ENCODE data around the gene CACNA2D4. TPM values are rescaled to one million over a fixed set of nuclear protein-coding genes. Genes with fewer than 3 reads are reported as not detected.
A peak's percentile ranks its signal among the peaks of the same experiment; 100 is the strongest.

CACNA2D4 gene
- total and polyA plus RNA-seq, 2 donors from 2014 or later: 2.5 to 7.3 TPM

GRCh38 chr12:1932264-1932777 is 13.9 kb upstream of the CACNA2D4 start:
- TF ChIP-seq CTCF (IDR thresholded peaks at IDR 0.05; ENCODE audit: borderline replicate concordance, extremely low read depth, insufficient read depth): no peak
- intact Hi-C loops (cut with DNase I): loop anchor here (10.0 kb wide), 2 partner anchors 138 to 288 kb away; no protein-coding TSS in a partner anchor
- H3K27me3 ChIP-seq (ENCODE audit: control insufficient read depth, insufficient read depth, low read length): no peaks in the 10 kb centered on the region
- FAIRE-seq (no peak), DNase-seq (peak in 4 of 5 donors; percentile 54 to 67 (median 56))
- H3K9me3 ChIP-seq (ENCODE audit: control insufficient read depth in 2 of 3, insufficient read depth in 1 of 3, low read length in 3 of 3): peaks cover 0 to 3% (median 0%) of the 10 kb centered on the region in 3 donors
- H3K36me3 ChIP-seq (ENCODE audit: control insufficient read depth in 2 of 3, insufficient read depth in 3 of 3, low read length in 3 of 3): peaks cover 0 to 2% (median 0%) of the 10 kb centered on the region in 3 donors
- H3K4me1 ChIP-seq (ENCODE audit: control insufficient read depth in 2 of 3, insufficient read depth in 2 of 3, low read depth in 1 of 3, low read length in 3 of 3): peaks cover 6 to 24% (median 20%) of the 10 kb centered on the region in 3 donors
- H3K27ac ChIP-seq (ENCODE audit: low read depth in 2 of 2, low read length in 2 of 2): no peak overlapping the region
- H3K9ac ChIP-seq (ENCODE audit: low read length in 3 of 3): no peak overlapping the region
- no peak overlapping the region for H3K4me3 ChIP-seq (ENCODE audit: low read length in 3 of 3)

GRCh38 chr12:1931642-1932041 is 13.2 kb upstream of the CACNA2D4 start:
- no peak for TF ChIP-seq CTCF (IDR thresholded peaks at IDR 0.05; ENCODE audit: borderline replicate concordance, extremely low read depth, insufficient read depth)
- H3K4me3 ChIP-seq (ENCODE audit: low read length in 3 of 3): no peak overlapping the region
- DNase-seq: no peak
- H3K9ac ChIP-seq (ENCODE audit: low read length in 3 of 3): no peak overlapping the region
- no peak for FAIRE-seq
- H3K27ac ChIP-seq (ENCODE audit: low read depth in 2 of 2, low read length in 2 of 2): no peak overlapping the region
- H3K4me1 ChIP-seq (ENCODE audit: control insufficient read depth in 2 of 3, insufficient read depth in 2 of 3, low read depth in 1 of 3, low read length in 3 of 3): peaks cover 6 to 24% (median 20%) of the 10 kb centered on the region in 3 donors
- H3K27me3 ChIP-seq (ENCODE audit: control insufficient read depth, insufficient read depth, low read length): no peaks in the 10 kb centered on the region
- H3K36me3 ChIP-seq (ENCODE audit: control insufficient read depth in 2 of 3, insufficient read depth in 3 of 3, low read length in 3 of 3): peaks cover 0 to 2% (median 0%) of the 10 kb centered on the region in 3 donors
- H3K9me3 ChIP-seq (ENCODE audit: control insufficient read depth in 2 of 3, insufficient read depth in 1 of 3, low read length in 3 of 3): peaks cover 0 to 3% (median 0%) of the 10 kb centered on the region in 3 donors
- intact Hi-C loops (cut with DNase I): loop anchor here (10.0 kb wide), 2 partner anchors 137 to 287 kb away; no protein-coding TSS in a partner anchor

GRCh38 chr12:1930803-1931597 is 12.5 kb upstream of the CACNA2D4 start:
- peak in 1 of 5 donors; percentile 32 for DNase-seq
- no peak overlapping the region for H3K9ac ChIP-seq (ENCODE audit: low read length in 3 of 3)
- no peak overlapping the region for H3K4me3 ChIP-seq (ENCODE audit: low read length in 3 of 3)
- H3K27ac ChIP-seq (ENCODE audit: low read depth in 2 of 2, low read length in 2 of 2): no peak overlapping the region
- H3K27me3 ChIP-seq (ENCODE audit: control insufficient read depth, insufficient read depth, low read length): no peaks in the 10 kb centered on the region
- H3K36me3 ChIP-seq (ENCODE audit: control insufficient read depth in 2 of 3, insufficient read depth in 3 of 3, low read length in 3 of 3): peaks cover 0 to 2% (median 0%) of the 10 kb centered on the region in 3 donors
- H3K9me3 ChIP-seq (ENCODE audit: control insufficient read depth in 2 of 3, insufficient read depth in 1 of 3, low read length in 3 of 3): peaks cover 0 to 3% (median 0%) of the 10 kb centered on the region in 3 donors
- intact Hi-C loops (cut with DNase I): loop anchor here (10.0 kb wide), 2 partner anchors 136 to 286 kb away; no protein-coding TSS in a partner anchor
- FAIRE-seq: no peak
- TF ChIP-seq CTCF (IDR thresholded peaks at IDR 0.05; ENCODE audit: borderline replicate concordance, extremely low read depth, insufficient read depth): no peak
- peaks cover 6 to 21% (median 20%) of the 10 kb centered on the region in 3 donors for H3K4me1 ChIP-seq (ENCODE audit: control insufficient read depth in 2 of 3, insufficient read depth in 2 of 3, low read depth in 1 of 3, low read length in 3 of 3)
